SH-SY5Y (cell line): ENCODE data around the gene KLHL18.

Source experiments
- GATA2 ChIP-seq: IDR thresholded peaks from 2 replicates; pipeline ENCODE4 v1.6.1; 2011; ENCODE audit warnings: mild to moderate bottlenecking, low read depth, low read length
- GATA3 ChIP-seq: IDR thresholded peaks from 2 replicates; pipeline ENCODE4 v1.6.1; 2011; ENCODE audit warnings: low read depth, mild to moderate bottlenecking, low read length, moderate library complexity

- TF ChIP-seq GATA2 (no peak), GATA3 (no peak)
Measured at GRCh38 chr3:47261301-47261700, 21.4 kb upstream of the KLHL18 start.
